Measurements from ENCODE around the gene TGIF1. TPM values are rescaled to one million over a fixed set of nuclear protein-coding genes. Genes with fewer than 3 reads are reported as not detected.

TGIF1 gene
- total and polyA plus RNA-seq, 9 of the 15 experiments (the other 6 are each of a cell fraction or from before 2014, with no cell fraction given): 16.1 to 77.7 (median 44.6) TPM

DNA sequence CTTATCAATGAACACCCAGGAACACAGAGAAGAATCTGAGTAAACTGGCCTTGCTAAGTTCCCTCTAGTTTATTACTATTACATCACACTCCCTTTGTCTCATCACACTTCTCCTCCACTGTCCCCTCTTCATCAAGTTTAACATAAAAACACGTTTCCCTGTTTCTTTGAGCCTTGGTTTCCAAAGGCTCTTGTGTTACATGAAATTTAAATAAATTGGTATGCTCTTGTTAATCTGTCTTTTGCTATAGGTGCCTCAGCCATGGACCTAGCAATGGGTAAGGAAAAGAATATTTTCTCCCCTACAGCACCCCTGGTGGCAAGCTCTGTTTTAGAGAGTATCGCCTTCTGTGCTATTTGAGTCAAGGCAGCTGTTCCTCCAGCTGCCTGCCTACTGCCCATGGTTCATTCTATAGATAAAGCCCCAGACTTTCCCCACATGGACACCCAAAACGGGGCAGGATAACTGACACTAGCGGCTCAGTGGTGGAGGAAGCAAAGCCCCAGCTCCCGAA is 31.8 kb downstream of the TGIF1 start (continued):
- TF ChIP-seq, protein P1, sequence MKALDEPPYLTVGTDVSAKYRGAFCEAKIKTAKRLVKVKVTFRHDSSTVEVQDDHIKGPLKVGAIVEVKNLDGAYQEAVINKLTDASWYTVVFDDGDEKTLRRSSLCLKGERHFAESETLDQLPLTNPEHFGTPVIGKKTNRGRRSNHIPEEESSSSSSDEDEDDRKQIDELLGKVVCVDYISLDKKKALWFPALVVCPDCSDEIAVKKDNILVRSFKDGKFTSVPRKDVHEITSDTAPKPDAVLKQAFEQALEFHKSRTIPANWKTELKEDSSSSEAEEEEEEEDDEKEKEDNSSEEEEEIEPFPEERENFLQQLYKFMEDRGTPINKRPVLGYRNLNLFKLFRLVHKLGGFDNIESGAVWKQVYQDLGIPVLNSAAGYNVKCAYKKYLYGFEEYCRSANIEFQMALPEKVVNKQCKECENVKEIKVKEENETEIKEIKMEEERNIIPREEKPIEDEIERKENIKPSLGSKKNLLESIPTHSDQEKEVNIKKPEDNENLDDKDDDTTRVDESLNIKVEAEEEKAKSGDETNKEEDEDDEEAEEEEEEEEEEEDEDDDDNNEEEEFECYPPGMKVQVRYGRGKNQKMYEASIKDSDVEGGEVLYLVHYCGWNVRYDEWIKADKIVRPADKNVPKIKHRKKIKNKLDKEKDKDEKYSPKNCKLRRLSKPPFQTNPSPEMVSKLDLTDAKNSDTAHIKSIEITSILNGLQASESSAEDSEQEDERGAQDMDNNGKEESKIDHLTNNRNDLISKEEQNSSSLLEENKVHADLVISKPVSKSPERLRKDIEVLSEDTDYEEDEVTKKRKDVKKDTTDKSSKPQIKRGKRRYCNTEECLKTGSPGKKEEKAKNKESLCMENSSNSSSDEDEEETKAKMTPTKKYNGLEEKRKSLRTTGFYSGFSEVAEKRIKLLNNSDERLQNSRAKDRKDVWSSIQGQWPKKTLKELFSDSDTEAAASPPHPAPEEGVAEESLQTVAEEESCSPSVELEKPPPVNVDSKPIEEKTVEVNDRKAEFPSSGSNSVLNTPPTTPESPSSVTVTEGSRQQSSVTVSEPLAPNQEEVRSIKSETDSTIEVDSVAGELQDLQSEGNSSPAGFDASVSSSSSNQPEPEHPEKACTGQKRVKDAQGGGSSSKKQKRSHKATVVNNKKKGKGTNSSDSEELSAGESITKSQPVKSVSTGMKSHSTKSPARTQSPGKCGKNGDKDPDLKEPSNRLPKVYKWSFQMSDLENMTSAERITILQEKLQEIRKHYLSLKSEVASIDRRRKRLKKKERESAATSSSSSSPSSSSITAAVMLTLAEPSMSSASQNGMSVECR (CRISPR knock-in tag; IDR thresholded peaks at IDR 0.05): no peak
- TF ChIP-seq ZNF699 (CRISPR knock-in tag; IDR thresholded peaks at IDR 0.05; ENCODE audit: insufficient replicate concordance) (no peak), HNRNPH1 (optimal IDR thresholded peaks at IDR 0.05; ENCODE audit: low read depth, low read length) (no peak), CBX3 (IDR thresholded peaks at IDR 0.05; ENCODE audit: borderline replicate concordance in 1 of 2, low read length in 2 of 2) (0 out of 3 replicates have a peak, but pooled peaks of 1 of the 2 experiments have one; percentile 35), NFE2L1 (tag; IDR thresholded peaks at IDR 0.05; ENCODE audit: borderline replicate concordance, low read depth) (no peak), EP400 (IDR thresholded peaks at IDR 0.05) (peak; percentile 53), HCFC1 (IDR thresholded peaks at IDR 0.05; ENCODE audit: low read depth, low read length) (no peak), KLF13 (tag; IDR thresholded peaks at IDR 0.05; ENCODE audit: borderline replicate concordance, low read depth) (no peak), SRSF1 (IDR thresholded peaks at IDR 0.05; ENCODE audit: low read depth, low read length) (no peak), FOSL1 (tag; conservative IDR thresholded peaks at IDR 0.05) (0 out of 2 replicates have a peak, but pooled peaks have one; percentile 21)
- TF ChIP-seq, protein P2, sequence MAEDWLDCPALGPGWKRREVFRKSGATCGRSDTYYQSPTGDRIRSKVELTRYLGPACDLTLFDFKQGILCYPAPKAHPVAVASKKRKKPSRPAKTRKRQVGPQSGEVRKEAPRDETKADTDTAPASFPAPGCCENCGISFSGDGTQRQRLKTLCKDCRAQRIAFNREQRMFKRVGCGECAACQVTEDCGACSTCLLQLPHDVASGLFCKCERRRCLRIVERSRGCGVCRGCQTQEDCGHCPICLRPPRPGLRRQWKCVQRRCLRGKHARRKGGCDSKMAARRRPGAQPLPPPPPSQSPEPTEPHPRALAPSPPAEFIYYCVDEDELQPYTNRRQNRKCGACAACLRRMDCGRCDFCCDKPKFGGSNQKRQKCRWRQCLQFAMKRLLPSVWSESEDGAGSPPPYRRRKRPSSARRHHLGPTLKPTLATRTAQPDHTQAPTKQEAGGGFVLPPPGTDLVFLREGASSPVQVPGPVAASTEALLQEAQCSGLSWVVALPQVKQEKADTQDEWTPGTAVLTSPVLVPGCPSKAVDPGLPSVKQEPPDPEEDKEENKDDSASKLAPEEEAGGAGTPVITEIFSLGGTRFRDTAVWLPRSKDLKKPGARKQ (CRISPR knock-in tag; IDR thresholded peaks at IDR 0.05): no peak
- TF ChIP-seq, protein P3, sequence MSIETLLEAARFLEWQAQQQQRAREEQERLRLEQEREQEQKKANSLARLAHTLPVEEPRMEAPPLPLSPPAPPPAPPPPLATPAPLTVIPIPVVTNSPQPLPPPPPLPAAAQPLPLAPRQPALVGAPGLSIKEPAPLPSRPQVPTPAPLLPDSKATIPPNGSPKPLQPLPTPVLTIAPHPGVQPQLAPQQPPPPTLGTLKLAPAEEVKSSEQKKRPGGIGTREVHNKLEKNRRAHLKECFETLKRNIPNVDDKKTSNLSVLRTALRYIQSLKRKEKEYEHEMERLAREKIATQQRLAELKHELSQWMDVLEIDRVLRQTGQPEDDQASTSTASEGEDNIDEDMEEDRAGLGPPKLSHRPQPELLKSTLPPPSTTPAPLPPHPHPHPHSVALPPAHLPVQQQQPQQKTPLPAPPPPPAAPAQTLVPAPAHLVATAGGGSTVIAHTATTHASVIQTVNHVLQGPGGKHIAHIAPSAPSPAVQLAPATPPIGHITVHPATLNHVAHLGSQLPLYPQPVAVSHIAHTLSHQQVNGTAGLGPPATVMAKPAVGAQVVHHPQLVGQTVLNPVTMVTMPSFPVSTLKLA (conservative IDR thresholded peaks at IDR 0.05): peak in 1 of 2 experiments; percentile 34; a peak in 1 of 4 replicates
- TF ChIP-seq, protein P4, sequence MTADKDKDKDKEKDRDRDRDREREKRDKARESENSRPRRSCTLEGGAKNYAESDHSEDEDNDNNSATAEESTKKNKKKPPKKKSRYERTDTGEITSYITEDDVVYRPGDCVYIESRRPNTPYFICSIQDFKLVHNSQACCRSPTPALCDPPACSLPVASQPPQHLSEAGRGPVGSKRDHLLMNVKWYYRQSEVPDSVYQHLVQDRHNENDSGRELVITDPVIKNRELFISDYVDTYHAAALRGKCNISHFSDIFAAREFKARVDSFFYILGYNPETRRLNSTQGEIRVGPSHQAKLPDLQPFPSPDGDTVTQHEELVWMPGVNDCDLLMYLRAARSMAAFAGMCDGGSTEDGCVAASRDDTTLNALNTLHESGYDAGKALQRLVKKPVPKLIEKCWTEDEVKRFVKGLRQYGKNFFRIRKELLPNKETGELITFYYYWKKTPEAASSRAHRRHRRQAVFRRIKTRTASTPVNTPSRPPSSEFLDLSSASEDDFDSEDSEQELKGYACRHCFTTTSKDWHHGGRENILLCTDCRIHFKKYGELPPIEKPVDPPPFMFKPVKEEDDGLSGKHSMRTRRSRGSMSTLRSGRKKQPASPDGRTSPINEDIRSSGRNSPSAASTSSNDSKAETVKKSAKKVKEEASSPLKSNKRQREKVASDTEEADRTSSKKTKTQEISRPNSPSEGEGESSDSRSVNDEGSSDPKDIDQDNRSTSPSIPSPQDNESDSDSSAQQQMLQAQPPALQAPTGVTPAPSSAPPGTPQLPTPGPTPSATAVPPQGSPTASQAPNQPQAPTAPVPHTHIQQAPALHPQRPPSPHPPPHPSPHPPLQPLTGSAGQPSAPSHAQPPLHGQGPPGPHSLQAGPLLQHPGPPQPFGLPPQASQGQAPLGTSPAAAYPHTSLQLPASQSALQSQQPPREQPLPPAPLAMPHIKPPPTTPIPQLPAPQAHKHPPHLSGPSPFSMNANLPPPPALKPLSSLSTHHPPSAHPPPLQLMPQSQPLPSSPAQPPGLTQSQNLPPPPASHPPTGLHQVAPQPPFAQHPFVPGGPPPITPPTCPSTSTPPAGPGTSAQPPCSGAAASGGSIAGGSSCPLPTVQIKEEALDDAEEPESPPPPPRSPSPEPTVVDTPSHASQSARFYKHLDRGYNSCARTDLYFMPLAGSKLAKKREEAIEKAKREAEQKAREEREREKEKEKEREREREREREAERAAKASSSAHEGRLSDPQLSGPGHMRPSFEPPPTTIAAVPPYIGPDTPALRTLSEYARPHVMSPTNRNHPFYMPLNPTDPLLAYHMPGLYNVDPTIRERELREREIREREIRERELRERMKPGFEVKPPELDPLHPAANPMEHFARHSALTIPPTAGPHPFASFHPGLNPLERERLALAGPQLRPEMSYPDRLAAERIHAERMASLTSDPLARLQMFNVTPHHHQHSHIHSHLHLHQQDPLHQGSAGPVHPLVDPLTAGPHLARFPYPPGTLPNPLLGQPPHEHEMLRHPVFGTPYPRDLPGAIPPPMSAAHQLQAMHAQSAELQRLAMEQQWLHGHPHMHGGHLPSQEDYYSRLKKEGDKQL (CRISPR knock-in tag; IDR thresholded peaks at IDR 0.05; ENCODE audit: borderline replicate concordance): no peak

All from K562 (cell line).